ENCODE measurements around the gene ADD3.

The ADD3 gene

DNA sequence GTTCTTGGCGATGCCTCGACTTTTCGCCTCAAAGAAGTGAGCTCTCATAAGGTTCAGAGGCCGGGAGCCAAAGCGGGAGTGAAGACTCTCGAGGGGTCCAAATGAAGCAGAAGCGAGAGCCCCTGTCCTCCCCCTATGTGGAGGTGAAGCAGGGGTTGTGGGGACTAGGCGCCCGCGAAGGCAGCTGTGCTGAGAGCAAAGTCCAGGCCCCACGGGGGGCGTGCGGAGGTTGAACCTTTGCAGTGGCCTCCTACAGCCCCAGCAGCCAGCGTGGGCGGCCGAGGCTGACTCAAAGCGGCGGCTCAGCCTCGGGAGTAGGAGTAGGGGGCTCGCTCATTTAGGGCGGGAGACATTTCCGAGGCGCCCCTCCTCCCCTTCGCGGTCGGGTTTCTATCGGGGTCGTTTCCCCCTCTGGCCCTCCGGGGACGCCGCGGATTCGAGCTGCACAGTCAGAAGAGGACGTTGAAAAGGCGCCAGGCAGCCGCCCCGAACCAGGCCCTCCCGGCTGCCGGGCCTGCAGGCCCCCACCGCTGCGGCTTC, 553 bp upstream of the ADD3 start:
- no peak for DNase-seq

DNA sequence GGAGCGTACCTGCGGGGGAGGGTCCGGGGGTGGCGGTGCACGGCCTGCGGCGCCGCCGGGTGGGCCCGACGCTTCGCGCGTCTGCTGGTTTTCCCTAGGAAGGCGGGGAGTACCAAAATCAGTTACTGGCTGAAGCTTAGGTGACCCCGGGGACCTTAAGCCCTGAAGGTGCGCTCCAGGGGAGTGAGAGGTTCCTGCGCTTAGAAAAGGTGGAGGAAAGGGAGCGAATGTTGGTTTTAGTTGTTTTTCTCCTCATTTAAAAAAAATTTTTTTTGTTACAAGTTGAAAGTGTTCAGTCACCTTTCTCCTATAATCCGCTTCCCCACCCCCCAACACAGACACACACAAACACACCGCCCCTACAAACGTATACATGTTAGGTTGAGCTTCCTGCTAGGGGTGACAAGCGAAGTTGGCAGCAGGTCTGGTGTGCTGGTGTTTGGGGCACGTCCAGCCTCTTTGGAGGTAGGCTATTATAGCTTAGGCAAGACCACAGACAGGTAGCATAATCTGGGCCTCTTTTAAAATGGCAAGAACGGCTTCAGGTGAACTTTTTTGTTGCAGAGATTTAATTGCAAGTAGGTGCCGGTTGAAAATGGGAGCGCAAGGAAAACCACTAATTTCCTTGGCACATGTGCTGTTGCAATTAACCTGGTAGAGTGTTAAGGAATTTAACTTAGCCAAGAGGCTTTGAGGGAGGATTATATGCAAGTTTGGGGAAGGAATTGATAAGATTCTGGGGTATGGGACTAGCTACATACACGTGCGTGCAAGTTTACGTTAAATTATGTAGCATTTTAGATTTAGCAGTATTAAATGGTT, 945 bp downstream of the ADD3 start:
- peak; percentile 55 for DNase-seq

DNA sequence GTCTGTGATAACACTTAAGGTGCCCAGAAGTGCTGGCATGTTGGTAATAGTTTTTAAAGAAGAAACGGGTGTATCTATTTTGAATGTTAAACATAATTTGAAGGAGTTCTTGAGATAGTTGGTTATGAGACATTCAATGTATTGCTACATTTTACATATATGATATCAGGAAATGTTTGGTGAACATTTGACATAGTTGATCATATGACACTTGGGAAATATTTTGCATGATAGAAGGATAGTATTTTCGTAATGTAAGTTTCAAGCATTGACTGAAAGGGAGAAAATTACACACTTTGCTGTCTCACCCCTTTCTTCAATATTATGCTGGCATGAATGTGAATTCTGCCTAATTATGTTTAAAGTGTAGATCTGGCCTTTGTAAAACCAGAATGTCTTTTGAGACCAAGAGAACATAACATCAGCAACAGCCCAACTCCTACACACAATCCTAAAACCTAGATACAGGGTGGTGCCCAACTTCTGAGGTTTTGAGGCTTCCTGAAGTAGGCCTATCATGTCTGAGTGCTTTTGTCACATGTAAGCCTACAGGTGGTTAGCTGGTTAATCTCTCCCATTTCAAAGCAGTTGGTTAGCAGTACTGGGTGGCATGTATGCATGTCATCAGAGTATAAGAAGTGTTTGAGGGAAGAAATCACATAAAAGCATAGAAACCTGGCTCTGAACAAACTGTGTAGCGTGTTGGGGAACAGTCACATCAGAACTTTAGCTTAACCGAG, 2.1 kb downstream of the ADD3 start:
- DNase-seq, result no peak

DNA sequence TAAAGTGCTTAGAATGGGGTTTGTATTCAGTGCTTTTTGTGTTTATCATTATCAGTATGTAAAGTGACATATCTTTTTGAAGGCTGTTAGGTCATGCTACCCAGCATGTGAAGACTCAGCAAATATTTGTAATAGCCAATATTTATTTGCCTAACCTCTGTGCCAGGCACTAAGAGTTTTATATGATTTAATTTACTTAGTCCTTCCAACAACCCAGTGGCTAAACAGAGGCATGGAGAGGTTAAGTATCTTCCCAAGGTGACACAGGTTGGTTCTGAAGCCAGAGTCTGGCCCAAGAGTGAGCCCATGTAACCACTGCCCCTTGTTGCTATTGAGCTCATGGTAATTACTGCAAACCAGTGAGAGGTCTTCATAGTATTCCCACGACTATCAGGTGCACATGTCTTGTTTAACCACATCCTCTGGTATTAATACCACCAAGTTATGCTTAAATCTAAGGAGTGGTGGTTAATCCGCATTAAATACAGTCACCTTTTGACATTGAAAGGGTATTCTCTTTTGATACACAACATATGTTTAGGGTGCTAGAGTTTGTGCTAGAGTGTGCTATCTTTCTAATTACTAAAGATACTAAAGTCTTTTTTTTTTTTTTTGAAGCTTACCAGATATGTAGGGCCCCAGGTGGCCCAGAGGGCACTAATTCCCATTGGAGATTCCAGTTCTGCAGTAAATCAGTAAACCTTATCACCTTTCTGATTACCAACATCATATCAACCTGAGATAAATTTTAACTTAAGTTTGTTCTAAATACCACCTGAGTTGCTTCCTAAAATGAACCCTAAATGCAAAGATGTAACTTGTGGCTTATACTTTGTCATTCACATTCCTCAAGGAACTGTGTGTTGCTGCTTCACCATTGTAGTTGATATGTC, 2.9 kb downstream of the ADD3 start:
- no peak for DNase-seq

DNA sequence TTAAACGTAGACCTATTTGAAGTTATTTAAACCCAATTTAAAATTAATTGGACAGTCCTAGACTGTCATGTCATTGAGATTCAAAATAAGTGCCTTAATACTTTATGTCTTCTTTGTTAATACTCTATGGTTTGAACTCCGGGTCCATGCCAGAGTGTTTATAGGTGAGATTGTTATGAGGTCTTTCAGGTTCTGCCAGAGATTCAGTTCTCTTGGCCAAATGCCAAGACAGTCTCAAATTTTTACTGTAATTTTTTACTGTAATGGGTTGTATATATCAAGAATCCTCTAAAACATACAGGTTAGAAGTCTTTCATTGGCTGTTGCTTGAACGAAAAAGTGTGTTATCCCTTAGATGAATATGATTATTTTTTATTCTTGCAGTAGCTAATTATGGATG, 3.9 kb downstream of the ADD3 start:
- no peak for DNase-seq

DNA sequence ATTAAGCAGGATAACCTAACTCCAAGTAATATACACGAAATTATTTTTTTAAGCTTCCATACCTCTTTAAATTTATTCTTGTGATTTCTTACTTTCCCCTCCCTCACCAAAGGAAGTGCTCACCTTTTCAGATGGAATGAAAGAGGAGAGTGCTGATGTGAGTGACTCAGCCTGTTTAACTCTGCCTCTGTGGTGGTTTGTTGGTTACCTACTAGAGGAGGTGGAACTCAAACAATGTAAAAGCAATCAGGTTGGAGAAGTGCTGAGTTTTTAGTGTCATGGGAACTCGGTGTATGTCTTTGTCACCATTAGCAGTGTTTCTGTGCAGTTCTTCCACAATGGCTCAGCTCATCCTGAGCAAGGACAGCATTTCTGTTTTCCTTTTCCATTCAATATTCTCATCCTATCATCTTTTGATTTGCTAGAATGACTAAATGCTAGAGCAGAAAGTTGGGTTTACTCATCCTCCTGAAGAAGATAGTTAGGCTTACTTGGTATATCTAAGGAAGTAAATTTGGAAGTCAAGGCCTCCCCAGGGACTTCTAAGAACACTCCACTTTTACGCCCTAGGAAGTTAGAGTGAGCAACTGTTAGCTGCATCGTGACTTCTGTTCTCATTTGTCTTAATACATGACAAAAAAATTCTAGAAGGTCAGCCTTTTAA, 6.0 kb downstream of the ADD3 start:
- DNase-seq, result no peak

DNA sequence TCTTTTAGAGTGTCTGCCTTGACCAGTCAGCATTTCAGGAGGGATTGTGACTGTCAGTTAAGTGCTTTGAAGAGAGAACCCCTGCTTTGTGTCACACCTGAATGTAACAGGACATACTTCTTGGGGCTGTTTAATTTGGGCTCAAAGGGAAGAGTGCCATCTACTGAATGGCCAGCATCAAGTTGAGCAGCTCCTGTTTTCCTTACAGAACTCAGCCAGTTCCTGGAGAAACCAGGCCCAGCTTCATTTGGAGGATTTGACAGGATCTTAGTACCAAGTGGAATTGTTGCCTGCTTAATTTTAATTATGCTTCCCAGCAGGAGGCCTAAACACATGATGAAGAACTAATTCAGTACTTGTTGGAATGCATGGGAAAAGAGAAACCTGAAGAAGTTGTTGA, 8.3 kb downstream of the ADD3 start:
- DNase-seq, result no peak

DNA sequence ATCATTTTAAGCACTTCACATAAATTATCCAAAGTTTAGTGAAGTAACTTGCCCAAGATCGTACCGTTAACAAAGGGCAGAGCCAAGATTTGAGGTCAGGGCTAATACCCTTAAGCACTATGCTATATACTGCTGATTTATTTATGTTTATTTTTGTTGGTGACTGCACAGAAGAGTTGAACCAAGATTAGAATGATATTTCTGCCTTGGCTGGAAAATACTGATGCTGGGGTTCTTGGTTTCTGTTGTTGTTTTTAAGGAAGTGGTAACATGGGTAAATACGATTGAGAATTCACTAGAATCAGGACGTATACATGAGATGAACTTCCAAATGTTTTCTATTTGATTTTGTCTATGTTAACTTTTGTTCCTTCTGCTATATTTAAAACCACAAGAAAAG, 9.3 kb downstream of the ADD3 start:
- DNase-seq, result no peak

DNA sequence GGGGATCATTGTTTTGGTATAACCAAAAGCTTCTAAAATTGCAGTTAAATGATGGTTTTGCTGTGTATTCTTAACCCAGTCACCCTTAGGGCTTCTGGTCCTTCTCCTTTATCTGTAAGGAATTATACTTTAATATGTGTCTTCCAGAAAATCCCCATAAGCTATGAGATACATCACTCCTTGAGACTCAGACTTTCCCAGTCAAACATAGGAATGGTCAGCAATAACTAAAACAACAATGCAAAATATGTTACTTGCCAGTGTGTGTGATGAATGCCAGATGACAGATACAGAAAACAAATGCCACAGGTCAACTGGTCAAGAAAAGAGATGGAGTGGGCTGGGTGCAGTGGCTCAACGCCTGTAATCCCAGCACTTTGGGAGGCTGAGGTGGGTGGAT, 10.1 kb downstream of the ADD3 start:
- no peak for DNase-seq

DNA sequence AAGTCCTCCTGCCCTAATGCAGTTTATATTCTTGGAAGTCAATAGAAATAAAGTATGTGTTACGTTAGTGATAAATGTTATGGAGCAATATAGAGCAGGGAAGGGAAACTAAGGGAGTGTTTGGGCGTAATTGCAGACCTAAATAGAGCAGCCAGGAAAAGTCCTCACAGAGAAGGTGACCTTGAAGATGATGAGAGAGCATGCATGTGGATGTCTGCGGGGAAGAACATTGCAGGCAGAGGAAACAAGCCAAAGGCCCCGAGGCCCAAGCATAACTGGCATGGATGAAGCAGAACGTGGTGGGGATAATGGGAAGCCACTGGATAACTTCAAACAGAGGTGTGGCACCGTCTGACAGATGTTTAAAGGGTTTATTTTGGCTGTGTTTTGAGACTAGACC, 12.5 kb downstream of the ADD3 start:
- DNase-seq, result no peak

DNA sequence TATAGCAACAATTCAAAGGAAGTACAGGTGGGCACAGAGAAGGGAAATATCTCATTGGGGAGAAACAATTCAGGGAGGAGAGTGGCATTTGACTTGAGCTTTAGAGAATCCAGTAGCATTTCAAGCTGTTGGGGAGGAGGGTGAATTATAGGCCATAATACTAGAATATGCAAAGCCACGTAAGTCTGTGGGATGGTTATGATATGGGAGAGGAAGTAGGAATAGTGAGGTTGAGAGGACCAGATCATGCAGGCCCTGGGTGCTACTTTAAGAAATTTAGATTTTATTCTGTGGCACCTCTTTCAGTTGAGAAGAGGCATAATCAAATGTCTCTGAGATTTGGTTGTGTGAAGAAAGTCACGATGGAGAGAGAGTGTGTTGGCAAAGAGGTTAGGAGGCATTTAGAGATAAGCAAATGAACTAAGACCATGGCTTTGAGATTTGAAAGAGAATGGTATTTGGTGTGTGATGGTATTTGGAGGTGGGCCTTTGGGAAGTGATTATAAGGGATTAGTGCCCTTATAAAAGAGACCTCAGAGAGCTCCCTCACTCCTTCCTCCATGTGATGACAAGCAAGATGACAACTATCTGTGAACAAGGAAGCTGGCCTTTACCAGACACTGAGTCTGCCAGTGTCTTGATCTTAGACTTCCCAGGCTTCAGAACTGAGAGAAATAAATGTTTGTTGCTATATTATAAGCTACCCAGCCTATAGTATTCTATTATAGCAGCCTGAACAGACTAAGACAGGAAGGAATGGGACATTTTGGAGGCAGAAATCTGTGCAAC, 15.1 kb downstream of the ADD3 start:
- no peak for DNase-seq

DNA sequence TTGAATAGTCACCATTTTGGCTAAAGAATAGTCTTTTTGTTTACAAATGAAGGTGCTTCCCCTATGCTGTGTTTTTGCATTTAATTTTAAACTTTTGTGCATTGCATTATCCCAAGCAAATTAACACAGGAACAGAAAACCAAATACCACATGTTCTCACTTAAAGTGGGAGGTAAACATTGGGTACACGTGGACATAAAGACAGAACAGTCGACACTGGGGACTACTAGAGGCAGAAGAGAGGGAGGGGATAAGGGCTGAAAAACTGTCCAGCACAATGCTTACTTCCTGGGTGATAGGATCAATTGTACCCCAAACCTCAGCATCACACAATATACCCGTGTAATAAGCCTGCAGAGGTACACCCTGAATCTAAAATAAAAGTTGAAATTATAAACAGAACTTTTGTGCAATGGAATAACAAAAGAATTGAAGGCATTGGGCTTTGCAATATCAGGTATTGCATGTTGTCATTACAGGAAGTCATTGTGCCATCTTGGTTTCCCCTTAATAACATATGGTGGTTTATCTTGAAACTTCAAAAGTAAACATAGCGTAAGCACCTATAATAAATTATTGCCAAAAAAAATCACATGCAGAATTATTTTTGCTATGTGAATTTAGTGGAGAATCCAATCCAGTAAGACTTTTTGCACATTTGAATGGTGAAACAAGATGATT, 16.1 kb downstream of the ADD3 start:
- DNase-seq, result no peak

DNA sequence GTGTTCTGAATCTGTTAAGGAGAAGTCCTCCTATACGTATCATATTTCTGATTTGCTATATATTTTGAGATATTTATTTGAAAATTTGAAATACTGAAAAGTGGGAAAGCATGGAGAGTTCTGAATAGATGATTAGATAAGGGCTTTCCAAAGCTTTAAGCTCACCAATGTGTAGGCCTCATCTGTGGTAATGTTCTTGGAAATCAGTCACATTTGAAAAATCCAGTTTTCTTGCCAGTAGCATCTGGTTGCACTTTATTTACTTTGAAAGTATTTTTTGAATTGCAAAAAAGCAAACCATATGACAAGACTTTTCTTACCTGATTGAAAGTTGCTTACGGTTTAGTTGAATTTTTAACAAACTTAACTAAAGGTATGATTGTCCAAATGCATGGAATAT, 21.7 kb downstream of the ADD3 start:
- no peak for DNase-seq

DNA sequence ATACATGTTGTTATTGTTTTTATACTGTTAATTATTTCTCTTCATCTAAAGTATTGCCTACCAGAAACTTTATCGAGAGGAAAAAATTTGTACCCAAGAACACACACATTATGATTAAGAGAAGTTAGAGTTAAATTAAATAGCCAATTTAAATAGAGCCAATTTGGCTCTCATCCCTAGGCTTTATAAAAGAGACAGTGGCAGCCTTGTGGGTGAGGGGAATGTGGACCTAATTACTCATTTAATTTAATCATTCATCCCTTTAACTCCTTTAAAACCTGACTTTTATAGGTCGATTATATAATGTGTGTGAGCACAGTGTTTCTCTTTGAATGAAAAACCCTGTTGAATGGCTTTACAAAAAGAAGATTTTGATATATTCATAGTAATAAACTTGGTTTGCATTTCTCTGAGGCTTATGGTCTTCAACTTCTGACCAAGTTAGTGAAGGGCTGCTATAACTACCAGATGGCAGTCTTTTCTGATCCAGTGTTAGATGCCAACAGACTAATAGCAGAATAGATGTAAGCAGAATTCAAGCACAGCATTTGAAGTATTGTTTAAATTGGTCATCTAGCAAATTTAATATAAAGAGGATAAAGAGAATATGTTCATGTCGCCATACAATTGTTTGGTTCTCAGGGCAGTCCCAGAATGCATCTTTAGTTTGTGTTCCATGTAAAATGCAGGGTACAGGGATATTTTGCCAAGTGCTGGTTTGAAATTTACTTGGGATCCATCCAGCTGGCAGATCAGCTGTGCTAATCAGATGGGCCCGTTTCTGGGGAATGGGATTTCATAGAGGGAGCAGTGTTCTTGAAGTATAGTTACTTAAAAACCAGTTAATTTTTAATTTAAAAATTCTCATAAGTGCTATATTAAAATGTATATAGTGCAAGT, 25.3 kb downstream of the ADD3 start:
- DNase-seq, result no peak

DNA sequence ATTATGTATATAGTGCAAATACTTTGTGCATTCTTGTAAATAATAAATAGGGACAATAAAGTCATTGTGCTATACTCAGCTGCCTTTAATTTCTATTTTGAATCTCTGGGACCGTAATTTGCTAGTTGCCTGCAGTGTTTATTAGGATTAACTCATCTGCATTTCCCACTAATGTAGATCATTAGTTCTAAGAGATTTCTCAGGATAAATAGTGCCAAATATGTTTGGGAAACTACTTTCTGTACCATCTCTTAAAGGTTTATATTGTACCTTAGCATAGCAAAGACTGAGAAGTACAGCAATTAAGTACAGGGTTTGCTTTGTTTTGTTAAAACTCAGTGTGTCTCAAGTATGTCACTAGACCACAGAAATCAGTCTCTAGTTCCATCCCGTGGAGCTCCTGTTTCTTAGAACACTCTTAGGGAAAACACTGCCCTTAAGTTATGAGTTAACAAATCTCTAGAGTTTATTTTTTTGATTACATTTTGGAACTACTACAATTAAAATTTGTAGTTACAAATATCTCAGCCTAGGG, 26.0 kb downstream of the ADD3 start:
- DNase-seq, result no peak

DNA sequence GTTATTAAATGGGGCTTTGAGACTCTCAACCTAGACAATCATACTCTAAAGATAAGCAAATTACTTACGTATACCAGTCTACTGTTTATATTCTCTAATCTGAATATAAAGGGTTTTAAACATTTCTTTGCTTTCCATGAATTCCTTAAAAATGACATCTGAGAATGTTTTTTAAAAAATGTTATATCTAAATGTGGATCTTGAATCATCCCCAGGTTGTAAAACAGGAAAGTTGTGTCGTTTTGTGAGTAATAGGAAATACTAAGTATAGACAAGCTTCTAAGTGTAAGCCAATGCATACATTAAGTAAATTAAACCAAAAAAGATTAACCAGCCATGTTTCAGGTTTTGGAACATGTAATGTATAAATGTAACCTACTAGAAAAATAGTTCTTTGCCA, 26.8 kb downstream of the ADD3 start:
- DNase-seq, result no peak

DNA sequence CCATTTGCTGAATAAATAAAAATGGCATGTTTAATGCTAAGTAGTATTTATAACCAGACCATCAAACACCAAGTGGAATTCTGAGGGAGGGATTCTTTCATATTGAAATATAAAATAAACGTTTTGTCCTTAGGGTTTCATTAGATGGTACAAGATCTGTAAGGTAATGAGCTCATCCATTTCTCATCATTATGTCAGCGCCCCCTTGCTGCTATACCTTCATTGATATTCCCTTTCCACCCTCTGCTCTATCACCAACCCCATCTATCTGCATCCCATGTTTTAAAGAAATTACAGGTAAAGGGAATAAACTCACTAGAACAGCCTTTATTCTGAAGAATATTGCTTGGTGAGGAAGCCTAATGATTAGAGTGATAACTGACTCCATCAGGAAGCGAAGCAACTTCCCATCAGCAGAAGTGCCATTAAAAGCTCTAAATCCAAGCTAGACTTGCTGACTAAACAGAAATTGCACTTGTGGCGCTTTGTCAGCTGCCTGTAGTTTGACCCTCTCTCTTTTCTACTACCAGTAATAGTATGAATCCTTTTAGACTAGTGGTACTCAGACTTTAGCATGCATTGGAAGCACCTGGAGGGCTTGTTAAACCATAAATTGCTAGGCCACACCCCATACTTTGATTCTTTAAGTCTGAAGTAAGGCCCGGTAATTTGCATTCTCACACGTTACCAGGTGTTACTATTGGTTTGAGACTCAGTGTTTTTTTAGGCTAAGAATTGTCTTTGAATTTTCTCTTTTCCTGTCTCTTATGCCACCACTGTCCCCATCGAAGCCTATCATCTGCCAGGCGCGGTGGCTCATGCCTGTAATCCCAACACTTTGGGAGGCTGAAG, 27.5 kb downstream of the ADD3 start:
- no peak for DNase-seq

DNA sequence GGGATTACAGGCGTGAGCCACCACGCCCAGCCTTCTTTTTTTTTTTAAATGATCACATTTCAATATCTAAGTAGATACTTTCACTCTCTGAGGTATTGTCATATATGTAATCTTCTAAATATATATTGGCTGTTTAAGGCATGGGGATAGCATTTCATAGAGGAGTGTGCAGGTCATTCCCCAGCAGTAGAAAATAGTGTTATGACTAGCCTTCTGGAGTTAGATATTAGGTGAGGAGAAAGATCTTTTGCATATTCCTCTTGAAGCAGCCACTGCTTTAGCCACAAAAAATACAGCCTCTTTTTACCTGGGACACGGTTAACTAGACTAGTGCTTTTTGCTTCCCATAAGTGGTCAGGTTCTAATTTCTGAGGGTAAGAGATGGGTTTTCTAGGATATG, 28.9 kb downstream of the ADD3 start:
- no peak for DNase-seq

DNA sequence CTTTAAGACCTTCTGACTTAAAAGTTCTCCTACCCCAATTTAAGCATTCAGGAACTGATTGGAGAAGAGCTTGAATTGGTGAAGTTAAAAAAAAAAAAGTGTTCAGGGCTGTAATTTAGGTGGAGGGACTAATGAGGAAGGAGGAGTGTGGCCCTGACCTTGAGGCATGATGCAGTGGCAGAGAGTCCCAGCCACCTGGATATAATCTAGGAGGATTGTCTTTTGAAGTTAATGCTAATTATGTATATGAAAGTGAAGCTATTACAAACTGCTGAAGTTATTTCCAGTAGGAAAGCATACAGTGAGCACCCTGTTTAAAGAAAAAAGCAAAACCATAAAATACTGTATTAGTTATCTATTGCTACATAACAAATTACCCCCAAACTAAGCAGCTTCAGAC, 31.5 kb downstream of the ADD3 start:
- DNase-seq, result no peak

All from NCI-H1436 (cell line).